ENCODE data around the gene MTHFD1L.

DNA sequence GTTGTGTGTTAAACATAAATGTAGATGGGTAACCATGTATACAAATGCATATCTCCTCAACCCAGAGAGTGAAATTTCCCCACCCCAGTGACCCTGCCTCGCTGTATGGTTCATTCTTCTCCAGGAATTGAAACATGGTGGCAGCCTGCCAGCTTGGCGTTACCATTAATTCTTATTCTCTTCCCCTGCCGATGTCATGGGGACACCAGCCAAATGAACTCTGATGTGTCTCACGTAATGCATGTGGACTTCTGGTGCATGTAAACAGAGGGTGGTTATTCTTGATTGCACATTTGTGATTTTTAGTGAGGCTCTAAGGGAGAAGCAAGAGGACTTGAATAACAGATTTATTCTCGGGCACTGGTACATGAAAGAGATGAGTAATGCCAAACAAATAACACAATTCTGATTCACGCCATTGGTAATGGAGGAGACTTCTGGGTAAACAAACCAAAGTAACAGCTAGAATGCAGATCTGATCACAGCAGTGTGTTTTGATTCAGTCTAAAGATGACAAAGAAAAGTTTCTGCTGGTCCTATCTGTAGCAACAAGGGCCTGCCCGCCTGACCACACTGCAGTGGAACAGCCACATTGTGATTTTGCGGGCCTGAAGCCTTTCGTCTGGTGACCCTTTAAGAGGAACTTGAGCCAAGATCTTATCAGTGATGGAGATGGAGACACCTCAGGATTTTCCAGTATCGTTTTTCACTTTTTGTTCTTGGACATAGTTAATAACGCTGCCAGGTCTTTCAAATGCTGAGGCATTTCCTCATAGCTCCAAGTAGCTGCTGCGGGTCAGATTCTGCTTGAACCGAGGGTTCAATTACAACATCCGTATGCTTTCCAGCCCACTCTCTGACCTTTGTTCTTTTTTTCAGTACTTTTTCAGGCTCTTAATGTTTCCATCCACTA, 202.4 kb downstream of the MTHFD1L start:
- TF ChIP-seq, protein P1, sequence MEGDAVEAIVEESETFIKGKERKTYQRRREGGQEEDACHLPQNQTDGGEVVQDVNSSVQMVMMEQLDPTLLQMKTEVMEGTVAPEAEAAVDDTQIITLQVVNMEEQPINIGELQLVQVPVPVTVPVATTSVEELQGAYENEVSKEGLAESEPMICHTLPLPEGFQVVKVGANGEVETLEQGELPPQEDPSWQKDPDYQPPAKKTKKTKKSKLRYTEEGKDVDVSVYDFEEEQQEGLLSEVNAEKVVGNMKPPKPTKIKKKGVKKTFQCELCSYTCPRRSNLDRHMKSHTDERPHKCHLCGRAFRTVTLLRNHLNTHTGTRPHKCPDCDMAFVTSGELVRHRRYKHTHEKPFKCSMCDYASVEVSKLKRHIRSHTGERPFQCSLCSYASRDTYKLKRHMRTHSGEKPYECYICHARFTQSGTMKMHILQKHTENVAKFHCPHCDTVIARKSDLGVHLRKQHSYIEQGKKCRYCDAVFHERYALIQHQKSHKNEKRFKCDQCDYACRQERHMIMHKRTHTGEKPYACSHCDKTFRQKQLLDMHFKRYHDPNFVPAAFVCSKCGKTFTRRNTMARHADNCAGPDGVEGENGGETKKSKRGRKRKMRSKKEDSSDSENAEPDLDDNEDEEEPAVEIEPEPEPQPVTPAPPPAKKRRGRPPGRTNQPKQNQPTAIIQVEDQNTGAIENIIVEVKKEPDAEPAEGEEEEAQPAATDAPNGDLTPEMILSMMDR (IDR thresholded peaks at IDR 0.05; ENCODE audit: low read depth, low read length, poor library complexity, severe bottlenecking): no peak
- no peak for TF ChIP-seq EZH2phosphoT487 (IDR thresholded peaks at IDR 0.05; ENCODE audit: borderline replicate concordance, low read length)

Measured in DOHH2 (cell line).